ENCODE data around the gene TLE4.

GRCh38 chr9:79579624-79580023 lies 7.9 kb downstream of the TLE4 start:
- no peak for TF ChIP-seq PAX8 (CRISPR knock-in tag; IDR thresholded peaks at IDR 0.05; ENCODE audit: borderline replicate concordance)
- TF ChIP-seq REXO4 (CRISPR knock-in tag; IDR thresholded peaks at IDR 0.05; ENCODE audit: borderline replicate concordance) = no peak
- no peak for TF ChIP-seq CTCF (CRISPR knock-in tag; IDR thresholded peaks at IDR 0.05)
- TF ChIP-seq CREB1 (IDR thresholded peaks at IDR 0.05) = no peak
- TF ChIP-seq CREB1 (CRISPR knock-in tag; IDR thresholded peaks at IDR 0.05) = no peak
- no peak for TF ChIP-seq ZHX1 (CRISPR knock-in tag; IDR thresholded peaks at IDR 0.05; ENCODE audit: low read depth)
- TF ChIP-seq ZNF704 (CRISPR knock-in tag; IDR thresholded peaks at IDR 0.05; ENCODE audit: borderline replicate concordance) = no peak
- no peak for TF ChIP-seq SRSF9 (IDR thresholded peaks at IDR 0.05; ENCODE audit: borderline replicate concordance, insufficient read depth, low read depth, low read length, poor library complexity, severe bottlenecking)
- TF ChIP-seq ZNF749 (CRISPR knock-in tag; IDR thresholded peaks at IDR 0.05; ENCODE audit: borderline replicate concordance) = no peak
- TF ChIP-seq, protein P1, sequence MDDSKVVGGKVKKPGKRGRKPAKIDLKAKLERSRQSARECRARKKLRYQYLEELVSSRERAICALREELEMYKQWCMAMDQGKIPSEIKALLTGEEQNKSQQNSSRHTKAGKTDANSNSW (CRISPR knock-in tag; IDR thresholded peaks at IDR 0.05; ENCODE audit: borderline replicate concordance) = no peak
- no peak for TF ChIP-seq JDP2 (CRISPR knock-in tag; IDR thresholded peaks at IDR 0.05; ENCODE audit: borderline replicate concordance)

Measured in HepG2 (cell line).